ENCODE results near the gene TIMM8A. TPM values are rescaled to one million over a fixed set of nuclear protein-coding genes. Genes with fewer than 3 reads are reported as not detected.
"Not testable (repeated sequence)": the region's sequence is repeated elsewhere in the genome, so short reads cannot be mapped to it uniquely, and the experiment has no call there.

Gene TIMM8A
- total RNA-seq, 2 experiments from 2014 or later: 16.7 to 23.6 TPM

- CTCF ChIA-PET; ATAC-seq; H3K4me1 Mint-ChIP-seq; DNase-seq; H3K36me3 Mint-ChIP-seq; H3K9me3 Mint-ChIP-seq (ENCODE audit: low read depth); H3K27ac Mint-ChIP-seq; H3K4me3 Mint-ChIP-seq; H3K27me3 Mint-ChIP-seq: not testable (repeated sequence)
These were observed 21.9 kb downstream of the TIMM8A start for GRCh38 chrX:101326600-101326999.

DNA sequence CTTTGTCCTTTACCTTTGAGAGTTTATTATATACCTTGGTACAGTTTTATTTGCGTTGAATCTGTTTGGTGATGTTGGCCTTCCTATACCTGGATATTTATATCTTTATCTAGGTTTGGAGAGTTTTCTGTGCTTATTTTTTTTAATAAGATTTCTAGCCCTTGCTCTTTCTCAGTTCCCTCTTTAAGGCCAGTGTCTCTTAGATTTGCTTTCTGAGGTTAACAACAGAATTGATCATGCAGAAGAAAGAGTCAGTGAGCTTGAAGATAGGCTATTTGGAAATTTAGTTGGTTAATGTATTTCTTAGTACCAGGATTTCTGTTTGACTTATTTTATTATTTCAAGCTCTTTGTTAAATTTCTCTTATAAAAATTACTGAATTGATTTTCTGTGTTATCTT lies 44.8 kb downstream of the TIMM8A start:
- Mint-ChIP-seq H3K27ac (no peak overlapping the region), H3K27me3 (no peaks in the 10 kb centered on the region), H3K4me1 (no peaks in the 10 kb centered on the region), H3K9me3 (ENCODE audit: low read depth) (no peaks in the 10 kb centered on the region), H3K4me3 (no peak overlapping the region), H3K36me3 (no peaks in the 10 kb centered on the region)
- CTCF ChIA-PET: no interaction called here
- DNase-seq (no peak), ATAC-seq (no peak)

Other genes with a start within 250 kb of the TIMM8A start
- gene DRP2, start 129.0 kb downstream of the TIMM8A start, total RNA-seq: 1 to 10 TPM in 1 of 2 experiments, under 1 TPM in 1; 0.94 to 1.6 TPM
- under 1 TPM in 1 of 2 experiments, not detected in 1; 0.15 TPM for gene TAF7L, start 57.4 kb downstream of the TIMM8A start, total RNA-seq
- gene BTK, start 37.4 kb upstream of the TIMM8A start, total RNA-seq: under 1 TPM; 0.14 to 0.41 TPM
- 100 to 1,000 TPM; 178 to 225 TPM for gene RPL36A, start 42.3 kb upstream of the TIMM8A start, total RNA-seq
- 10 to 100 TPM; 40.2 to 60.4 TPM for gene GLA, start 59.2 kb upstream of the TIMM8A start, total RNA-seq
- 10 to 100 TPM; 30.7 to 31.2 TPM for gene HNRNPH2, start 59.5 kb upstream of the TIMM8A start, total RNA-seq
- gene ARMCX4, start 136.7 kb upstream of the TIMM8A start, total RNA-seq: 1 to 10 TPM; 1.8 to 2.4 TPM
- gene ARMCX1, start 201.8 kb upstream of the TIMM8A start, total RNA-seq: under 1 TPM; 0.20 to 0.26 TPM

Measured in activated CD8-positive, alpha-beta memory T cell treated with anti-CD3 and anti-CD28 coated beads, Interleukin-2, amount 10 ng/mL, durations not matched to agents 7 days and 5 days (primary cell).